SK-N-SH (cell line): ENCODE results near the gene DNAH5. TPM values are rescaled to one million over a fixed set of nuclear protein-coding genes. Genes with fewer than 3 reads are reported as not detected.

Experiments
- CTCF ChIA-PET: fragments of 300-600, 350-600 bp; formaldehyde crosslinking; extraction: SDS; loops from one replicate; lab custom pipeline; 2021; lab: Yijun Ruan, JAX
- POLR2A ChIA-PET: fragments of 350-600 bp; sonication (Branson Sonifier 250); formaldehyde crosslinking; extraction: SDS; loops from one replicate; lab custom pipeline; 2020; ENCODE audit warnings: antibody characterized with exemption, inconsistent platforms; lab: Yijun Ruan, JAX
- DNase-seq: peaks from one replicate; pipeline ENCODE4 v3.0.0; 2012
- H2AFZ ChIP-seq: fragments of 200-600 bp; sonication (generic); 2 replicates; pipeline ENCODE4 v1.8.1; 2016; ENCODE audit warnings: antibody characterized with exemption, mild to moderate bottlenecking, low read depth
- H3F3A ChIP-seq: fragments of 200-600 bp; sonication (generic); replicated peaks from 2 replicates; pipeline ENCODE3; 2016; ENCODE audit warnings: antibody characterized with exemption, mild to moderate bottlenecking; ENCODE audit not compliant: insufficient read depth
- H3K27ac ChIP-seq, 2 experiments: fragments of 200-500 bp in 1 of 2; fragments of 200-600 bp in 1 of 2; sonication (Bioruptor generic) in 1 of 2; sonication (generic), shearing (Covaris generic) in 1 of 2; 2 replicates each; pipeline versions ENCODE4 v1.5.1 to v1.6.1; 2014 to 2016; ENCODE audit warnings: low read depth in 2 of 2, inconsistent platforms in 1 of 2, low read length in 1 of 2, mild to moderate bottlenecking in 1 of 2, mixed read lengths in 1 of 2
- H3K27me3 ChIP-seq: fragments of 200-600 bp; sonication (generic), shearing (Covaris generic); 2 replicates; pipeline ENCODE4 v1.6.1; 2016; ENCODE audit warnings: mixed run types; ENCODE audit not compliant: insufficient read depth
- H3K36me3 ChIP-seq, 2 experiments: fragments of 200-500 bp in 1 of 2; fragments of 200-600 bp in 1 of 2; sonication (Bioruptor generic) in 1 of 2; sonication (generic) in 1 of 2; replicated peaks in 1 of 2; 2 replicates each; pipeline versions ENCODE3 to v1.5.1; 2014 to 2016; ENCODE audit warnings: low read length in 1 of 2, mild to moderate bottlenecking in 1 of 2; ENCODE audit not compliant: insufficient read depth in 2 of 2, control insufficient read depth in 1 of 2
- H3K4me1 ChIP-seq, 2 experiments: fragments of 200-500 bp in 1 of 2; fragments of 200-600 bp in 1 of 2; sonication (Bioruptor generic) in 1 of 2; sonication (generic), shearing (Covaris generic) in 1 of 2; 2 replicates each; pipeline versions ENCODE4 v1.5.1 to v1.6.1; 2014 to 2016; ENCODE audit warnings: low read depth in 1 of 2, low read length in 1 of 2, mixed run types in 1 of 2; ENCODE audit not compliant: insufficient read depth in 2 of 2, control insufficient read depth in 1 of 2
- H3K4me2 ChIP-seq: fragments of 200-600 bp; sonication (generic), shearing (Covaris generic); 2 replicates; pipeline ENCODE4 v1.6.1; 2017; ENCODE audit warnings: mixed run types
- H3K4me3 ChIP-seq, 2 experiments: fragments of 200-500 bp in 1 of 2; fragments of 200-600 bp in 1 of 2; sonication (Bioruptor generic) in 1 of 2; sonication (generic), shearing (Covaris generic) in 1 of 2; 2 replicates each; pipeline versions ENCODE4 v1.5.1 to v1.8.1; 2014 to 2016; ENCODE audit warnings: low read depth in 2 of 2, inconsistent platforms in 1 of 2, low read length in 1 of 2, mild to moderate bottlenecking in 1 of 2, mixed read lengths in 1 of 2, moderate library complexity in 1 of 2
- H3K79me2 ChIP-seq: fragments of 200-600 bp; sonication (generic); 2 replicates; pipeline ENCODE4 v1.8.1; 2017; ENCODE audit warnings: mild to moderate bottlenecking; ENCODE audit not compliant: insufficient read depth
- H3K9ac ChIP-seq: fragments of 200-600 bp; sonication (generic); 2 replicates; pipeline ENCODE4 v1.6.1; 2017; ENCODE audit warnings: mixed run types
- H3K9me2 ChIP-seq: fragments of 200-600 bp; sonication (generic); 2 replicates; pipeline ENCODE4 v1.6.1; 2017; ENCODE audit warnings: mixed run types
- H3K9me3 ChIP-seq: fragments of 200-600 bp; sonication (generic); 2 replicates; pipeline ENCODE4 v1.6.1; 2017; ENCODE audit warnings: mixed run types, mild to moderate bottlenecking, moderate library complexity
- H4K20me1 ChIP-seq: fragments of 200-600 bp; sonication (generic); 2 replicates; pipeline ENCODE4 v1.6.1; 2017; ENCODE audit warnings: mild to moderate bottlenecking, mixed run types; ENCODE audit not compliant: insufficient read depth
- CHD2 ChIP-seq: fragments of 150-350 bp; IDR thresholded peaks from 2 replicates; pipeline ENCODE4 v1.6.1; 2018; ENCODE audit warnings: low read length; ENCODE audit not compliant: partially characterized antibody
- CTCF ChIP-seq: fragments of 200-600 bp; sonication (generic); IDR thresholded peaks from 2 replicates; pipeline ENCODE4 v1.6.1; 2017; ENCODE audit warnings: antibody characterized with exemption, mild to moderate bottlenecking, moderate library complexity
- ELF1 ChIP-seq: IDR thresholded peaks from 2 replicates; pipeline ENCODE4 v1.4.0; 2012
- EP300 ChIP-seq, 2 experiments: IDR thresholded peaks; 2 replicates each; pipeline versions ENCODE4 v1.4.0 to v1.6.1; 2012; ENCODE audit warnings: borderline replicate concordance in 1 of 2, low read depth in 1 of 2, low read length in 1 of 2
- EZH2phosphoT487 ChIP-seq: fragments of 200-600 bp; sonication (generic); IDR thresholded peaks from 2 replicates; pipeline ENCODE4 v1.6.1; 2017; ENCODE audit warnings: low read depth, mixed run types, mild to moderate bottlenecking, antibody characterized with exemption, moderate library complexity, borderline replicate concordance
- FOXM1 ChIP-seq: IDR thresholded peaks from 2 replicates; pipeline ENCODE4 v1.4.0; 2012; ENCODE audit warnings: low read depth, mild to moderate bottlenecking
- GABPA ChIP-seq: IDR thresholded peaks from 2 replicates; pipeline ENCODE4 v1.4.0; 2012; ENCODE audit warnings: low read depth, mild to moderate bottlenecking
- GATA2 ChIP-seq: sonication (generic); formaldehyde crosslinking; IDR thresholded peaks from 2 replicates; pipeline ENCODE4 v1.5.0; 2020; ENCODE audit warnings: mild to moderate bottlenecking, missing genetic modification reagents
- JUND ChIP-seq: IDR thresholded peaks from 2 replicates; pipeline ENCODE4 v1.4.0; 2012
- MAX ChIP-seq: IDR thresholded peaks from 2 replicates; pipeline ENCODE4 v1.4.0; 2012; ENCODE audit warnings: low read depth
- MEF2A ChIP-seq: IDR thresholded peaks from 2 replicates; pipeline ENCODE4 v1.4.0; 2012; ENCODE audit warnings: low read depth, borderline replicate concordance
- MXI1 ChIP-seq: IDR thresholded peaks from 2 replicates; pipeline ENCODE4 v1.6.1; 2012; ENCODE audit warnings: mild to moderate bottlenecking, low read depth, low read length, improper control_type of control experiment
- NFIC ChIP-seq: IDR thresholded peaks from 2 replicates; pipeline ENCODE4 v1.4.0; 2012; ENCODE audit warnings: borderline replicate concordance
- NRF1 ChIP-seq: IDR thresholded peaks from 2 replicates; pipeline ENCODE4 v1.6.1; 2012; ENCODE audit warnings: low read depth, mild to moderate bottlenecking, low read length
- PBX3 ChIP-seq: IDR thresholded peaks from 2 replicates; pipeline ENCODE4; 2012
- POLR2AphosphoS5 ChIP-seq: IDR thresholded peaks from 2 replicates; pipeline ENCODE4 v1.6.1; 2012; ENCODE audit warnings: low read depth, low read length
- RAD21 ChIP-seq: IDR thresholded peaks from 2 replicates; pipeline ENCODE4 v1.6.1; 2012; ENCODE audit warnings: mild to moderate bottlenecking, low read length
- RFX5 ChIP-seq: IDR thresholded peaks from 2 replicates; pipeline ENCODE4 v1.6.1; 2012; ENCODE audit warnings: mild to moderate bottlenecking, improper control_type of control experiment, low read length
- RXRA ChIP-seq: IDR thresholded peaks from 2 replicates; pipeline ENCODE4 v1.4.0; 2012; ENCODE audit warnings: low read depth, mild to moderate bottlenecking, borderline replicate concordance
- SMC3 ChIP-seq: IDR thresholded peaks from 2 replicates; pipeline ENCODE4 v1.6.1; 2012; ENCODE audit warnings: low read depth, low read length, improper control_type of control experiment
- TAF1 ChIP-seq: IDR thresholded peaks from 2 replicates; pipeline ENCODE4 v1.6.1; 2012; ENCODE audit warnings: low read depth, mild to moderate bottlenecking, low read length, moderate library complexity, borderline replicate concordance
- TEAD4 ChIP-seq: IDR thresholded peaks from 2 replicates; pipeline ENCODE4 v1.4.0; 2012; ENCODE audit warnings: mild to moderate bottlenecking, borderline replicate concordance; ENCODE audit not compliant: insufficient read depth
- USF2 ChIP-seq: fragments of 150-350 bp; IDR thresholded peaks from 2 replicates; pipeline ENCODE4 v1.6.1; 2017; ENCODE audit warnings: antibody characterized with exemption, low read length, low read depth, borderline replicate concordance
- YY1 ChIP-seq: IDR thresholded peaks from 2 replicates; pipeline ENCODE4 v1.4.0; 2012; ENCODE audit warnings: low read depth, mild to moderate bottlenecking
- ZBTB33 ChIP-seq: IDR thresholded peaks from 2 replicates; pipeline ENCODE4 v1.4.0; 2012; ENCODE audit warnings: low read depth, borderline replicate concordance
- WGBS: methylation state at CpG from one replicate; pipeline ENCODE4 v1.1.6; 2017; ENCODE audit warnings: low lambda C conversion rate; 5-methylcytosine and 5-hydroxymethylcytosine counted together
- polyA plus RNA-seq, 3 experiments: library from polyadenylated mRNA; depleted of rRNA; stranded (reverse); fragments of >200 nt; gene quantifications; 2 replicates each; pipeline ENCODE4 v1.2.3, GENCODE V29; 2012

DNAH5 gene
- polyA plus RNA-seq, 1 of the 3 experiments (the other 2 are of a cell fraction) = 0.74 TPM

GRCh38 chr5:13917061-13917460 is 27.4 kb downstream of the DNAH5 start (continued):
- no peak for TF ChIP-seq TAF1
- TF ChIP-seq JUND = no peak
- TF ChIP-seq CHD2 = no peak
- TF ChIP-seq USF2 = no peak
- TF ChIP-seq TEAD4 = no peak
- no peak for TF ChIP-seq MEF2A
- TF ChIP-seq YY1 = no peak
- TF ChIP-seq GATA2 (CRISPR knock-in tag) = no peak
- no peak for TF ChIP-seq NRF1
- TF ChIP-seq MXI1 = no peak

GRCh38 chr5:13913962-13914361 is 30.5 kb downstream of the DNAH5 start:
- Histone ChIP-seq H2AFZ (no peak overlapping the region), H4K20me1 (no peaks in the 10 kb centered on the region), H3F3A (no peaks in the 10 kb centered on the region), H3K4me2 (no peak overlapping the region), H3K9ac (no peak overlapping the region), H3K4me1 (no peaks in the 10 kb centered on the region), H3K9me3 (no peaks in the 10 kb centered on the region), H3K36me3 (no peaks in the 10 kb centered on the region), H3K27ac (no peak overlapping the region), H3K27me3 (no peaks in the 10 kb centered on the region), H3K4me3 (no peak overlapping the region), H3K79me2 (no peaks in the 10 kb centered on the region), H3K9me2 (peaks cover 4% of the 10 kb centered on the region; the same call in 1 of the 2 replicates)
- 67% methylated on average over 3 of the region's 3 CpGs for WGBS
- POLR2A ChIA-PET = no interaction called here
- TF ChIP-seq TAF1 (no peak), ZBTB33 (no peak), RXRA (no peak), PBX3 (no peak), RFX5 (no peak), JUND (no peak), YY1 (no peak), MEF2A (no peak), TEAD4 (no peak), GABPA (no peak), POLR2AphosphoS5 (no peak), EZH2phosphoT487 (no peak), NFIC (no peak), ELF1 (no peak), MAX (no peak), CTCF (no peak), RAD21 (no peak), FOXM1 (no peak), SMC3 (no peak), EP300 (IDR thresholded peaks at IDR 0.05; ENCODE audit: borderline replicate concordance in 1 of 2, low read depth in 1 of 2, low read length in 1 of 2) (no peak)
- CTCF ChIA-PET = no interaction called here
- DNase-seq = no peak
